Brain pericyte (primary cell): Measurements from ENCODE around the gene ATXN1.
"Not testable (repeated sequence)": the region's sequence is repeated elsewhere in the genome, so short reads cannot be mapped to it uniquely, and the experiment has no call there.

Experiments used
- DNase-seq: peaks from one replicate; pipeline ENCODE4 v3.0.0-alpha.2; 2012; ENCODE audit warnings: low read depth, low spot score

ATXN1 gene

DNA sequence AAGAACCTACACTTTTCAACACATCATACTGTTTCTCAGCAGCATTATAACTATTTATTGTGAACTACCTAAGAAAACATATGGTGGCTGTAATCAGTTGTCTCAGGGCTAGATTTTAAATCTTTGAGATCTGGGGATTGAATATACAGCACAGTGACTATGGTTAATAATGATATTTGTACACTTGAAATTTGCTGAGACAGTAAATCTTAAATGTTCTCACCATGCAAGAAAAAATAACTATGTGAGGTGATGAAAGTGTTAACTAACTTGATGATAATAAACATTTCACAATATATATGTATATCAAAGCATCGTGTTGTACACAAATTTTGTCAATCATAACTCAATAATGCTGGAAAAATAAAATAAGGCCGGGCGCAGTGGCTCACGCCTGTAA lies 113.8 kb downstream of the ATXN1 start:
- no peak for DNase-seq

DNA sequence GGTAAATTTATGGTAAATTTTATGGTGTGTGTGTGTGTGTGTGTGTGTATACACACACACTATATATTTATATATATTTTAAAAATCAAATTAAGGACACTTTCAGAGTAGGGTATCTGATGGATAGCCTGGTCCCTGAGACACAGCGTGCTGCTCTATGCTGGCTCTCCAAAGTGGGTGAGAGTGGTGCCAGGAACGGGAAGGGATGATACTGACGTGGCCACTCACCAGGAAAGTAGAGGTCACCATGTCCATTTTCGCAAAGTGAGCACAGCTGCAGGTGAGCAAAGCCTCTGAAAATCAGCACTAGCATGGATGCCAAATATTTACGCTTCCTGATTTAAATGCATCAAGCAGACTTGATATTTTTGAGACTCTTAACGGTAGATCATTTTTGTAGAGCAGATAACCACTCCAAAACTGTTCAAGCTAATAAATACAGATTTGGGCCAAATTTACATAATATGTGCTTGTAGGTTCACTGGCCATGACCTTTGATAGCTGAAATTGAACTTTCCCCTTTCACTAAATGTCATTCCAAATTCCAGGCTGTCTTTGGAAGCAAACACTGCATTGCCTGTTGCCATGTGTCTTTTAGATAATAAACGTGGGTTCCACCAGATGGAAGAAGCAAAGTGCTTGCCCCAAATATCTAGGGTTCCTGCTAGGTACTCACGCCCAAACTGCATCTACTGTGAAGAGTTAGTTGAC lies 116.6 kb downstream of the ATXN1 start:
- DNase-seq: no peak

DNA sequence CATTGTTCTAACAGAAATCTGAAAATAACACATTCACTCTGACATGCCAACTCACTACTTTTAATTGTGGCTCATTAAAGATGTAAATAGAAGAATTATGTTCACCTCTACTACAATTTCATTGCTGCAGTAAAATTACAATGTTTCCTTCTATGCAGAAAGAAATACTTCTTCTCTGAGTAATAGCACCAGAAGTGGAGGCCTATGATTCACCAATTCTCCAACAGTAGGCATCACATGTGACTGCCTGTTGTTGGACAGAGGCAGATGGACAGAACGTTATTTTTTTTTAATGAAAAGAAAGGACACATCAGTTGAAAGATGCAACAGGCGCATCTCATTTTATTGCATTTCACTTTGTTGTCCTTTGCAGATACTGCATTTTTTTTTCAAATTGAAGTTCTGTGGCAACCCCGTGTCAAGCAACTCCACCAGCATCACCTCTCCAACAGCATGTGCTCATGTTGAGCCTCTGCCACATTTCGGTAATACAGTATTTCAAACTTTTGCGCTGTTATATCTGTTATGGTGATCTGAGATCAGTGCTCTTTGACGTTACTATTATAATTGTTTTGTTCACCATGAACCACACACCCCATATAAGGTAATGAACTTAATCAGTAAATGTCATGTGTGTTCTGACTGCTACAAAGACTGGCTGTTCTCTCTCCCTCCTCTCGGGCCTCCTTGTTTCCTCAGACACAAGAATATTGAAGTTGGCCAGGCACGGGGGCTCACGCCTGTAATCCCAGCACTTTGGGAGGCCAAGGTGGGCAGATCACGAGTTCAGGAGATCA lies 121.4 kb downstream of the ATXN1 start:
- no peak for DNase-seq

DNA sequence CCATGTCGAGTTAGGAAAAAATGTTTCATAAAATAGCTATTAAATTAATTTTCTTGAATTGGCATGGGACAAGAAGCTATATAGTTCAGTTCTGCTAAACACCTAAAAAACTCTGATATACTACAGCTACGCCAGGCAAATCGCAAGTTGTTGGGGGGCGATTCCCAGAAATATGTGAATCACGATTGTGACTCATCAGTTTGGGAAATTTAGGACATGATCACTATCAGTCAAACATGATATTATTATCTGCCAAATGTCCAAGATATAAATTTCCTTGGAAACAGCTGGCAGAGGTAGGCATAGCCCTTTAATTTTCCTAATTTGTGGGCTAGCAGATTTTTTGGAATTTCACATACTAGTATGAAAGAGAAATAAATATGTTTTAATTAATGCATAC lies 123.6 kb downstream of the ATXN1 start:
- DNase-seq: no peak

DNA sequence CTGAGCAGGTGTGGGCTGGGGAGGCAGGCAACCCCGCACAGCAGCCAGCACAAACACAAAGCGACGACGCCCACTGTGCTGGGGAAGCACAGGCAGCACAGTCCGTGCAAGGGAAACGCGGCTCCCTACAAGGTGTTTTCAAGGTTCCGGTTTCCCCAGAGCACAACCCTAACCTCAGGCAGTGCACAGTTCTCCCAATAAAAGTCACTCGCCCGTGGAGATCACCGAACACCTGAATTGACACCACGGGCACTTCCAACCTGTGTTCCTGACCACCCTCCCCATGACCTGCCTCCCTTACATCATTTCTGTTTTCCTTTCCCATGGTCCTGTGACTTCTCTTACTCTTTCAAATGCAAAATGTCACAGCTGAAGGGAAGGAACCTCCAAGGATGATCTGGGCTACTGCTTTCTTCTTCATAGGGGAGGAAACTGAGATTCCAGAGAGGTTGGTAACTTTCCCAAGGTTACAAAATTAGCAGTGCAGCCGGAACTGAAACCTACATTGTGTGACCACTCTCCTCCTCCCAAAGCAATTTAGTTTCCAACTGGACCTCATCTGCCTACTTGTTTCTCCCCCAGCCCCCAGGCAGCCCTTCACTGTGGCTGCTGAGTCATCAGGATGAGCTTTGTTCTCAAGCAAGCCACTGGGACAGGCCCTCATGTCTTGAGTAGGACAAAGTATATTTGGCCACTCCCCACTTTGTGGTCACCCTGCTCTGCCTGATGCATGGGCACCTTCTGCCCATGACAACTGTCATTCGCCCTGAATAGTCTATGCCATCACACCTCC lies 125.3 kb downstream of the ATXN1 start:
- no peak for DNase-seq

DNA sequence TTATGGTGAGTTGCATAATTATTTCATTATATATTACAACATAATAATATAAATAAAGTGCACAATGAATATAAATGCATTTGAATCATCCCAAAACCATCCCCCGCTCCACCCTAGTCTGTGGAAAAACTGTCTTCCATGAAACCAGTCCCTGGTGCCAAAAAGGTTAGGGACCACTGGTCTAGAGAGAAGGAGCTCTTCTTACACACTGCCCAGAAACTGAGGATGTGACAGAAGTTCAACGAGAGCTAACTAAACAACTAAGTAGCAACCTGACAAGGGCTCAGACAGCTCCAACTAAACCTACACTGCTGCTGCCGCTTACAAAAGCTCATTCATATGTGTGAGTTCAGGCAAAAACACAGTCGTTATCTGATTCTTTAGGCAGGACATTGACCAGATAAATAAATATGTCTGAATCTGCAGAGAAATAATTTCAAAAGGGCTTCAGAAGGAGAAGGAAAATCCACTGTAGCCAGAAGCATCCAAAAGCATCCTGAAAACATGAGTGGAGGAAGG lies 125.9 kb downstream of the ATXN1 start:
- no peak for DNase-seq

DNA sequence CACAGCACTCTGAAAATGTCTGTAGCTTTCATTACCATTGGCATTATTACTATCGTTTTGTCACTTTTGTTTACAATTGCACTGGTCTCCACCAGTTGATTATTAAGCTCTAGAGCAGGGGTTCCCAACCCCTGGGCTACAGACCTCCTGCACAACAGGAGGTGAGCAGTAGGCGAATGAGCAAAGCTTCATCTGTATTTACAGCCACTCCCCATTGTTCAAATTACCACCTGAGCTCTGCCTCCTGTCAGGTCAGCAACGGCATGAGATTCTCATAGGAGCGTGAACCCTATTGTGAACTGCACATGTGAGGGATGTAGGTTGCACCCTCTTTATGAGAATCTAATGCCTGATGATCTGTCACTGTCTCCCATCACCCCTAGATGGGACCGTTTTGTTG lies 126.4 kb downstream of the ATXN1 start:
- DNase-seq: no peak

DNA sequence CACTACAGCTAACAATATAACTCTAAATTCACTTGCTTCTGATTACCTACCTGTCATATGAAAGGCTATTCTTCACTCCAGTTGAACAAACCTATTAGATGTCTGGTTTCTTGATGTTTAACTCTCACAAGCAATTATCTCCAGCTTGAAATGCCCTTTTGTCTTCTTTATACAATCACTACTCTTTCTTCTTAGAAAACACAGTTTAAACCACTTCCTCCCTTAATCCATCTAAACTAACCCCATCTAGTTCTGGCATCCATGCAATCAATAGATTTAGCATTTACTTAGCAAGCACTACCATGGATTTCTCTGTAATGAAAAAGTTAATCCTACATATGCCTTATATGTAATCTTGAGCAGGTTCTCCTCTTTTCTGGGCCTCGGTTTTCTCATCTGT lies 127.3 kb downstream of the ATXN1 start:
- no peak for DNase-seq

DNA sequence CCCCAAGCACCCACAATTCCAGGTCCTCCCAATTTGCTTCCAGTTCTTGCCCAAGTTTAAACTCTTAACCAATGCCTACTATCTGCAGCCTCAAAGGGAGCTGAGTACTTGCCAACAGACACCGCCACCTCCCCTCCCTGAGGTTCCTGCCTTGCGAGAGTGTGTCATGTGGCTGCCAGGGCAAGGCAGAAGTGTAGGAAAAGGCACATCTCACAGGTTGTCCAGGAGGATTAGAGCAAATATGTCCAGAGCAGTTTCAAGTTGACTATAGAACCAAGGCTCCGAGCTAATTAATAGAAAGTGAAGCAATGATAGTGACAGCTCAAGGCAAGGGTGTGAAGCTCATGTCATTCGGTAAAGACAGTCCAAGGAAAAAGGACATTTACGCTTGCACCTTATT lies 127.8 kb downstream of the ATXN1 start:
- no peak for DNase-seq

DNA sequence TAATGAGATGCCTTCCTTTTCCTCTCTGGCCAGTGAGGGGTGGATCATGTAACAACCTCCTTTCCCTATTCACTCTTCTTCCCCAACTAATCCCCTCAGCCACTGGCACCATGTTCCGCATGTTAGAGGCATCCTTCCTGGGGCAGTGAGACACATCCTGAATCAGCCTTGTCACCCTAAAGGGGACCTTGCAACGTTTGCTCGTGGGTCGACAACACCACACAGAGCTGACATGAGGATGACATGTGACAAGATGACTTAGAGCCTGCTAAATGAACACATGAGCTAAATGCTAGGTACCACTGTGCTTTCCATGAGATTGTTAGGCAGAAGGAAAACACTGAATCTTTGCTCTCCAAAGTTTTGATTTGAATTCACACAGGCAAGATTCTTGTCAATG lies 129.2 kb downstream of the ATXN1 start:
- DNase-seq: no peak

DNA sequence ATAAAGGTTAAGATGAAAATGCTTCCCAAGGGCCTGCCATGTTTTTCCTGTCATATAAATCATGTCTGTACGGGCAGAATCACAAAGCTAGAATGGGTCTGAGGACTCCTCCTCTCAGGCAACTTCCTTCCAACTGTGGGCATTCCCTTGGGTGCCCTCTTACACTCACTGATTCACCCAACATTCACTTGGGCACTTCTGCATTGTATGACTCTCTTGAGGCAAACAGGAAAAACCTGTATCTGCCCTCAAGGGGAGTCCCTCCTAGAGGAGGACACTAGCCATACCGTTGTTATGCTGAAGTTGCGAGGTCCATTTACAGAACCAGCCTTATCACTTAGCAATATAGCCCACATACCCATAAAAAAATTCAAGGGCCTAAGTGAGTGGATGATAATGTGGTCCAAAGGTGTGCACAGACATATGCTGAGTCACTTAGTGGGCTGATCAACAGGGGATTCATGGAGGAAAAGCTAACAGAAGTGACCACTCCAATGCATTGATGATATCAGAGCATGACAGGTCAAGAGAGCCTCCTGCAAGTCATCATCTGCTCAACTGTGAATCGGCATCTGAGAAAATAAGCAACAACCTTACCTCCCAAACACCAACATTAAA lies 131.1 kb downstream of the ATXN1 start:
- no peak for DNase-seq

DNA sequence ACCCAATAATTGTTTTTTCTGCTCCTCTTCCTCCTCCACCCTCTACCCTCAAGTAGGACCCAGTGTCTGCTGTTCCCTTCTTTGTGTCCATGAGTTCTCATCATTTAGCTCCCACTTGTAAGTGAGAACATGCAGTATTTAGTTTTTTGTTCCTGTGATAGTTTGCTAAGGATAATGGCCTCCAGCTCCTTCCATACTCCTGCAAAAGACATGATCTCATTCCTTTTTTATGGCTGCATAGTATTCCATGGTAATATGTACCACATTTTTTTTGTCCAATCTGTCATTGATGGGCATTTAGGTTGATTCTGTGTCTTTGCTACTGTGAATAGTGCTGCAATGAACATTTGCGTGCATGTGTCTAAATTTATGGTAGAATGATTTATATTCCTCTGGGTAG lies 132.7 kb downstream of the ATXN1 start:
- not testable (repeated sequence) for DNase-seq

DNA sequence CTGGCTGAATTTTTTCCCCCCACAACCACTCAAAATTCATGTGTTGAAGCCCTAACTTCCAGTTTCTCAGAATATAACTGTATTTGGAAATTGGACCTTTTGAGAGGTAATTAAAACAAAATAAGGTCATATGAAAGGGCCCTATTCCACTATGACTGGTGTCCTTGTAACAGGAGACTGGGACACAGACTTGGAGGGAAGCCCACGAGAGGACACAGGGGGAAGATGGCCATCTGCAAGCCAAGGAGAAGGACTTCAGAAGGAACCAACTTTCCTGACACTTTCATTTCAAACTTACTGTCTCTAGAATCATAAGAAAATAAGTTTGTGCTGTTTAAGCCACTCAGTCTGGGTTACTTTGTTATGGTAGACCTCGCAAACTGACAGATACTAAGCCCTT lies 134.6 kb downstream of the ATXN1 start:
- no peak for DNase-seq

DNA sequence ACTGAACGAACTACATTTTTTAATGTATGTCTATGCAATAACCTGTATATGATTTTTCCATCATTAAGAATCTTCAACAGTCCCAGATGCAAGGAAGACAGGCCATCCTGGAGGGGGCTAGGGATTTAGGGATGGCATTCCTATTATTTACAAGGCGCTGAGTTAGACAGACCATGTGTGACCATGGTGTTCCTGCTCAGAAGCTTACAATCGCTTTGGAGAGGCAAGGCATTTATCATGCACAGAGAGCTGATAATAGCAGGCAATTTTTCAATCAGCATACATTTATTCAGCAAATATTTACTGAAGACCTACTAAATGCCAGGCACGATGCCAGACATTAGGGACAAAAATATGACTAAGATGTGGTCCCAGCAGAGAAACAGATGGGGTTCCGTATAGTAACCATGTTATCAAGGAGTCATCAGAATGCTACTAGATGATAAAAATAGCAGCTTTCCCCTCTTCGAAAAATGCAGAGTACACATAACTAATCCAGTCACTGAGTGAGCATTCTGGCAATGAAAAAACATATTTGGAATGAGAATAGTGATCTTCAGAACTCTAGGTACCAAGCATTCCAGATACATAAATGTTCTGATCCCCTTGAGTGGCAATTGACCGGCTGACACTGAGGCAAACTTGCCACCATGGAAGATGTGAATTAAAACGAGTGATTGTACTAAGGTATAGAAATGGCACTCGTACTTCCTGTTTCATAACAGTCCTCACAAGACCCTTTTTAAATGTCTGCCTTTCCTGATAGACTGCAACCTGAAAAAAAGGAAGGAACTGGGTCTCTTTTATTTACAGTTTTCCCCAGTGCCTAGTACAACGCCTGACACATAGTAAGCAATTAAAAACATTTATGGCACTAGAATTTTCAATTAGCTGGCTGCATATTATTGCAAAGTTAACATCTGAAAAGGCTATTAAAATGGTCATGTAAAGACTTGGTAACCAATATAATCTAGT lies 135.7 kb downstream of the ATXN1 start:
- DNase-seq: no peak

DNA sequence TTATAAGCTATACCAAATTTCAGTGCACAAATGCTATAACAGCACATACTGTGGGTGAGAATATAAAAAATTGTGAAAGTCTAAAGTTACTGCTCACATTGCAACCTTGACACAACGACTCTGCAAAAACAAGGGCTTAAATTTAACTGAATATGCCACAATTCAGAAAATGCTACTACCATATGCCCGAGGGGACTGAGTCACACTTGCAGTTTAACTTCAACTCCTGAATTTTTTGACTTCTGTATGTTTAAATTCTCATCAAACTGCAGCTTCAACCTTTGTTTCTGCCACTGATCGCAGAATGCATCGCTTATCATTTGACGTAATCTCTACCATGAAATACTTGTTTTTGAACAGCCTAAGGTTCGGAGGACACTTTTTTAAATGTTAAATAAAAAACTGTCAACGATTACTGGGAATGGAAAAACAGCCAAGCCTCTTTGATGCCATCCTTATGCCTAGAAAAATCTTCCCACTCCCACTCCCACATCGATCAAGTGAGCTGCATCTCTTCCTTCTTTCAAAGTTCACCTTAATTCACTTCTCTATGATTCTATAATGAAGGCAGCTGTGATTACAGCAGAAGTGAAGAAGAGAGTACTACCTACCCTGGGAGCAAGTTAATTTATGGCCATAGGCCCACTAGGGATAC lies 136.5 kb downstream of the ATXN1 start:
- DNase-seq: no peak

DNA sequence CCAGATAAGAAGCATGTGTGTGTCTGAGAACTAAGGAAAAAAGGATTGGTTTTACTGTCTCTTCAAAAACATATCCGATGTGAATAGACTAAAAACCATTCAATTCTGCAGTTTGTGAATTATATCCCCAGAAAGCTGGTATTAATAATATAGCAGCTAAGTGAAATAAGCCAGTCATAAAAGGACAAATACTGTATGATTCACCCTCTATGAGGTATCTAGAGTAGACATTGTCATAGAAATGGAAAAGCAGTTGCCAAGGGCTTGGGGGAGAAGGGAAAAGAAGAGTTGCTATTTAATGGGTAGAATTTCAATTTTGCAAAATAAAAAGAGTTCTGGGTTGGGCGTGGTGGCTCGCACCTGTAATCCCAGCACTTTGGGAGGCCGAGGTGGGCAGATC lies 137.5 kb downstream of the ATXN1 start:
- no peak for DNase-seq

DNA sequence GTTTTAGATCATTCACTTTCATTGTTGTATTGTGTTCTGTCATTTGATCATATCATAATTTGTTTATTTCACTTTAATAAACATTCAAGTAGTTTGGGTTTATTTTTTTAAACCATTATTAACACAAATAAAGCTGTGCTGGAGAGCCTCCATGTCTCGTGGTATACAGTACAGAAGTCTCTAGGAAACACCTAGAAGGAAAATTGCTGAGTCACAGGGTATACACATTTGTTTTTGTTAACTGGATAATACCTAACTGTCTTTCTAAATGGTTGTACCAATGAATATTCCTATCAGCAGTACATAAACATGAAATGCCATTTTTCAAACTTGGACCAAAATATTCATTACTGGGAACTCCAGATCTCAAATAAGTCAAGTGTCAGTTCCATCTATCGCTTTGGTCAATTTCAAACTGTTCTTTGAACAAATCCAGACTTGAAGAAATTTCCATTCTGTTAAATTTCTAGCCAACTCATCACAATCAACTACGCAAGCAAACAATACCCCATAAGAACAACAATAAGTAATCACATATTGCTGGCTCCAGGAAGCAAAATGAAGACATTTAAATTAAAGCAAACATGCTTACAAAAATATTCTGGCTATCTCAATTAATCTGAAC lies 138.1 kb downstream of the ATXN1 start:
- no peak for DNase-seq

DNA sequence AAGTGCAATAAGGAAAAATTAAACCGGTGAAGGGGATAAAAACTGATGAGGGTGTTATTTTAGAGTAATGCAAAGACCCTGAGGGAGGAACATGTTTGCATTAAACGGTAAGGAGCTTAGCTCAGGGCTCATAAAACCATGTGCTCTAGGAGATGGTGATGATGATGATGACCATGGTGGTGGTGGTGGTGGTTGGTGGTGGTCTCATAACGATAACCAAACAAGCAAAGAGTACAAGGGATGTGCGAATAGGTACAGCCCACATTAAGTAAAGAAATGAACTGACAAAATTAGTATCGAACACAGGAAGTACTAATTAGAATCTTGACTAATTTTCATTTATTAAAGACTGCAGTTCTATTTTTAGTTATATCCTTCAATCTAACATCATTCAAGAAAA lies 139.1 kb downstream of the ATXN1 start:
- DNase-seq: no peak

DNA sequence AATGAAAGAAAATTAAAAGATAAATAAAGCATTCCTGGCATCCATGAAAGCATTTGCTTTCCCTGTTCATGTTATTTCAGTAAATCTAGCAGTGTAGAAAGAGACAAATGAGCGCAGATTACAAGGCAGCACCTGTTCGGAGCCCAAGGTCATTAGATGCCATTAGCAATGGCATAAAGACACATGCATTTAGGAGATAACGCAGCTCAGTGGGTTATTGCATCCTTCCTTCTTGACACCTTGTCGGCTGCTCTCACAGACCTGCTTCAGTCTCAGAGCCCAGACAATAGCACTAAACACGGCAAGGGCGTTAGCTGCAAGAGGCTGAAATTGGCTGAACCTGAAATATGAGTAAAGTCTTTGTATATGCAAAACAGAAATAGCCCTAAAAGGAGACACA lies 140.3 kb downstream of the ATXN1 start:
- no peak for DNase-seq

DNA sequence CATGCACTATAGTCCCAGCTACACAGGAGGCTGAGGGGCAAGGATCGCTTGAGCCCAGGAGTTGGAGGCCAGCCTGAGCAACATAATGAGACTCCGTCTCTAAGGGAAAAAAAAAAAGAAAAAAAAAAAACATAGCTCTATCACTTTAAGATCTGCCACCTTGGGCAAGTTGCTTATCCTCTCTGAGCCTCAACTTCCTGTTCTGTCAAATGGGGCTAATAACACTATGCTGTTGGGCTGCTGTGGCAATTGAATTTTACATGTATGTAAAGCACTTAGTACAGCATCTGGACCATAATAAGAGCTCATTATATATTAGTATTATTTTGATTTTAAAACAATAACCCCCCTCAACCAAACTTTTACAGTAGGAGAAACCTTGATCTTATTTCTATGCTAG lies 141.5 kb downstream of the ATXN1 start:
- no peak for DNase-seq
